Ecto neural progenitor cell (in vitro differentiated cells): Measurements from ENCODE around the gene EPHB2.

Source experiments
- DNase-seq: peaks from one replicate; pipeline ENCODE4 v3.0.0-alpha.2; 2018; ENCODE audit warnings: low spot score

EPHB2 gene

DNA sequence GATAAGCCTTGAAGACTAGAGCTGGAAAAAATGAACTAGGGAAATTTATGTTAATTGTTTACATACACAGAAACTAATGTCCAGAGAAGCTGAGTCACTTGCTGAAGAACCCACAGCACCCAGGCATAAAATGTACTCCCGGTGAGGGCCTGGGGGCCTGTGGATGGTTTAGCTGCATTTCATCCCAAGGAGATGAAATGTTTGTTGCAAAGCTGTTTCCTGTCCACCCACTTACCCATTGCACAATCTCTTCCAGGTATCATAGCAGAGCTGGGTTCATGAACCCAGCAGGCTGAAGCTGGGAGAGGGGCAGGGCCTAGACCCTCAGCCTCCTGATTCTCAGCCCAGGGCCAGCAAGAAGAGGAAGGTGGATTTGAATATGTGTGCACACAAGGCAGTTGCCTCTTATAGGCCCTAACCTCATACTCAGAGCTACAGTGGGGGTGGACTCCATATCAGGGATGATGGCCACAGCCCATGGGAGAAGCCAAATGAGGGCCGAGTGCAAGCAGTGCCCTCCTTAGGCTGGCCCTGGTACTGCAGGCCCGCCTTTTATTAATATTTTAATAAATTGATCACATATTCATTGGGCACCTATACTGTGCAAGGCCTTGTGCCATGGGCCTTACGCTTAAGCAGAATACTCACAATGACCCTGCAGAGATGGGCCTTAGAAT lies 151.3 kb downstream of the EPHB2 start:
- DNase-seq, result peak; percentile 68

DNA sequence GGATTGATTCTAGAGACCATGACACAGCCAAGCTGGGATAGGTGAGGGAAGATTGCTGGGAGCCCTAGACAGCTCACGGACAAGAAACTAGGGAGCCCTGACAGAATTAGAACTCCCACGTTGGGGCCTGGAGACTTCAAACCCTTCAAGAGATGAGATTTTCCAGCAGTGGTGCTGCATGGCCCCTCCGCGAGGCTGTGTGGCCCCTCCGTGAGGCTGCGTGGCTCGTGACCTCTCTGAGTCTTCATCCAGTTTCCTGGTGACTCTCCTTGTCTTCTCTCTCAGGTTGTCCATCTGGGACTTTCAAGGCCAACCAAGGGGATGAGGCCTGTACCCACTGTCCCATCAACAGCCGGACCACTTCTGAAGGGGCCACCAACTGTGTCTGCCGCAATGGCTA lies 152.1 kb downstream of the EPHB2 start:
- DNase-seq, result no peak

DNA sequence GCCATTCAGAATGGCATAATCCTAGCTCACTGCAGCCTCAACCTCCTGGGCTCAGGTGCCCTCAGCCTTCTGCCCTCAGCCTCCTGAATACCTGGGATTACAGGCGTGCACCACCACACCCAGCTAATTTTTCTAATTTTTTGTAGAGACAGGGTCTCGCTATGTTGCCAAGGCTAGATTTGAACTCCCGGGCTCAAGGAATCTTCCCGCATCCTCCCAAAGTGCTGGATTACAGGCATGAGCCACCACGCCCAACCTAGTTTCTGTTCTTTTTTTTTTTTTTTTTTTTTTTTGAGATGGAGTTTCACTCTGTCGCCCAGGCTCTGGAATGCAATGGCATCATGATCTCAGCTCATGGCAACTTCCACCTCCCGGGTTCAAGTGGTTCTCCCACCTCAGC lies 153.1 kb downstream of the EPHB2 start:
- DNase-seq, result no peak

DNA sequence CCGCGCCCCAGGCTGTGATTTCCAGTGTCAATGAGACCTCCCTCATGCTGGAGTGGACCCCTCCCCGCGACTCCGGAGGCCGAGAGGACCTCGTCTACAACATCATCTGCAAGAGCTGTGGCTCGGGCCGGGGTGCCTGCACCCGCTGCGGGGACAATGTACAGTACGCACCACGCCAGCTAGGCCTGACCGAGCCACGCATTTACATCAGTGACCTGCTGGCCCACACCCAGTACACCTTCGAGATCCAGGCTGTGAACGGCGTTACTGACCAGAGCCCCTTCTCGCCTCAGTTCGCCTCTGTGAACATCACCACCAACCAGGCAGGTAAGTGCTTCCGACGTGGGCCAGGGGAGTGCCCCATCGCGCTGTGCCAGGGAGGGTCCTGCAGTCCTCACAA lies 154.2 kb downstream of the EPHB2 start:
- no peak for DNase-seq

DNA sequence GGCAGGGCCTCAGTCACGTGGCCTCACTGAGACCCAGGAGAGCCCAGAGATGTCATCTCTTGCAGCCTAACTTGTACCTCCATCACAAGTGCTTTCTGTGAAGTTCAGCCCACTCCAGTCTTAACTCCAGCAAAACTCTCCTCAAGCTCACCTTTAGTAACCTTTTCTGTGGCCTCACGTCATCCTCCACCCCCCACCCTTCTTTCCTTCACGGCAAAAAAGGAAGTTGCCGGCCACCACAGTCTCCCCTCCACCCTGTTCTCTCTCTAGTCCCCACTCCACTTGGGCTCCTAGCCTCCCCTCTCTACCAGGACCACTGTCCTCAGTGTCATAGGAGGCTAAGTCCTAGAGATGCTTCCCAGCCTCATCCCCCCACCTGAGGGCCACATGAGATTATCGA lies 155.1 kb downstream of the EPHB2 start:
- no peak for DNase-seq

DNA sequence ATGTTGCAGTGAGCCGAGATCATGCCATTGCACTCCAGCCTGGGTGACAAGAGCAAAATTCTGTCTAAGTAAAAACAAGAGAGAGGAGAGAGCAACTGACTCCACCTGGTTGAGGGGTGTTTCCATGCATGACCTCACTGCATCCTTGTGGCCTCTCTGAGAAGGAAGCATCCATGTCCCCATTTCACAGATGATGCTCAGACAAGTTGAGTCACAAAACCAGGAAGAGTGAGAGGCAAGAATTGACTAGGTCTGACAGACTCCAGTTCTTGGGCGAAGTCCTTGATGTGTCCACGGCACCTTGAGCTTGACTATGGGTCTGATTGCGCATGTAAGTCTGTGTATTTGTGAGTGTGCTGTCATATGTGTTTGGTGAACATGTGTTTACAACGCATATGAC lies 156.2 kb downstream of the EPHB2 start:
- no peak for DNase-seq

DNA sequence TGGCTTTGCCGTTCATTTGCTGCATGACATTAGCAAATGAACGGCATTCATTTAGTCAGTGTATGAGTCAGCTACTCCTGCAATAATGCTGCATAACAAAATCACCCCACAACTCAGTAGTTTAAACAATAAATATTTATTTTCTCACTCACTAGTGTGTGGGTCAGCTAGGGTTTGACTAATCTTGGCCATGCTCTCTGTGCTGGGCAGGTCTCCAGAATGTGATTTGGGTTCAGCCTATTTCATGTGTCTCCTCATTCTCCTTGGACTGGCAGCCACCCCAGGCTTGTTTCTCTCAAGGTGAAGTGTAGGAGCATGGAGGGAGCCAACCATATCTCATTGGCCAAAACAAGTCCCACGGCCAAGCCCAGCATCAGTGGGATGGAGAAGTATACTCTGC lies 157.7 kb downstream of the EPHB2 start:
- DNase-seq, result no peak

DNA sequence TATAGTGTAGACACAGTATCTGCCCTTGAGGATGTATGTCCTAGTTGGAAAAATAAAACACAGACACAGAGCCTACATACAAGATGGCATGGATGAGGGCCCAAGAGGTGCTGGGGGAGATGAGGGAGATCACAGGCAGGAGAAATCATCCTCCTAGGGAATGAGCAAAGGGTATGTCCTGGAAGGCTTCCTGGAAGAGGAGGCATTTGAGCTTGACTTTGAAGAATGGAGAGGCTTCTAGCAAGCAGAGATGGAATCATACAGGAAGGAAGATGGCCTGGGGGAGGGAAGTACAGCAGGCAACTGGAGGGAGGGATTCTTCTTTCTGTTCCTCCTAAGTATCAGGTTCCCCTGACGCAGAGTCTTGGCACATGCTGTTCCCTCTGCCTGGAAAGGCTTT lies 158.7 kb downstream of the EPHB2 start:
- no peak for DNase-seq

DNA sequence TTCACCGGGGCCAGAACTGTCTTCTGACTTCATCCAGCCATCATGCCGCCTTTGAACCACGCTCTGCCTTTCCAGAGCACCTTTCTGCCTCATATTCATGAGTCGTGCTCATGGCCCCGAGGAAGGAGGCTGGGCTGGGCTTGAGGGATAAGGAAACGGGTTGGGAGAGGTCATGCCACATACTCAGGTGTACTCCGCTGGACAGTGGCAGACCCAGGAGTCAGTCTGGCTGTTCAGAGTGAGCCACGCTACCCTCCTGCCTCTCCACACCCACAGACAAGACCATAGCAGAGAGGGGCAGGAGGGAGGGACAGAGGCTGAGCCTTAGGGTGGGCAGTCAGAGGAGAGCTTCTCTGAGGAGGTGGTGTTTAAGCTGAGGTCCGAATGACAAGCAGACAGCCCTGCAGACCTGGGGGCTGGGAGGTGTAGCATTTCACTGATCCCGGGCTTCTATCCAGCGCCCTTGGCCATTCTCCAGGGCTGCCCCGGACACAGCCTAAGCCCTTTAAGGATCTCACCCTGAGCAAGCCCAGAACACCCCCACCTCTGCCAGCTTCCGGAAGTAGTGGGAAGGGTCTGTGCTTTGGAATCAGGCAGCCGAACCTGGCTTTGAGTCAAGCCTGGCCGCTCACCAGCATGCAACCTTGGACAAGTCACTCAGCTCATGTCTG lies 159.7 kb downstream of the EPHB2 start:
- DNase-seq, result no peak

DNA sequence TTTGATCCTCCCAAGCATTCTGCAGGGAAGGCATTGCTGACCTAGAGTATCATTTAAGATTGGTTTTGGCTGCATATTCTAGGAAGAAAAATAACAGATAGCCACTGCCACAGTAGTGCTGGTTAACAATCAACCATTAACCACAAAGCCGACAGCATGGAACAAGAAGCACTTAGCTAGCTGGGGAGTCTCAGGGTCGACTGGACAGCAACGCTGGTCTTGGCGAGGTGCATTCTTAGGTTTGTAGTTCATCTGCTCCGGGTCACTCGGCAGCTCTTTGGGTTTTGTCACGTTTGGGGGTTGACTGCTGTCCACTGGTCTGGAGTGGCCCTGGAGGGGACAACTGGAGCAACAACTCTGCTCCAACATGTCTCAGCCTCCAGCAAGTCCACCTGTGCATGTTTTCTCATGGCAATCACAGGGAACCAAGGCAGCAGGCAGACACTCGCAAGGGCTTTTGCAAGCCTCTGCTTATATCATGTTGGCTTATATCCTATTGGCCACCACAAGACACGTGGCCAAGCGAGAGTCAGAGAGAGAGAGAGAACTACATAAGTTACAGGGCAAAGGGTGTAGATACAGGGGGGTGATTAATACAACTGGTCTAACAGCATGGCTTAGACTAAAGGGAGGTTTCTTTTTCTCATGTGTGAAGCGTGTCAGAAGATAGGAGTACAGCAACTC lies 162.5 kb downstream of the EPHB2 start:
- no peak for DNase-seq

DNA sequence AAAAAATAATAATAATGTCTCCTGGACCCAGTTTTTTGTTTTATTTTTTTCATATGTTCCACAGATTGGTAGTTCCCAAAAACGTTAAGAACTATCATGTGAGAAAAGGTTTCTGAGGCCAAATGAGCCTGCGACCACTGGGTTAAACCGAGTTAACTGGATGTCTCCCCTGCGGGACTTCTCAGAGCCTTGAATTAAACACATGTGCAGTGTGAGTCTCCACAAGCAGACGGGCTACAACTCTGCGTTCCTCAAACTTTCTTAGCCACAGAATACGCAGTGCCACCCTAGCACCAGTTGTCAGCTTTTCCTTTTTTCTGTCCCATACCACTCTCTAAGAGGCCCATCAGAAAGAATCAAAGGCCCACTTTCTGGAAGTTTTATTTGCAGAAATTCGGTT lies 164.1 kb downstream of the EPHB2 start:
- DNase-seq, result no peak

DNA sequence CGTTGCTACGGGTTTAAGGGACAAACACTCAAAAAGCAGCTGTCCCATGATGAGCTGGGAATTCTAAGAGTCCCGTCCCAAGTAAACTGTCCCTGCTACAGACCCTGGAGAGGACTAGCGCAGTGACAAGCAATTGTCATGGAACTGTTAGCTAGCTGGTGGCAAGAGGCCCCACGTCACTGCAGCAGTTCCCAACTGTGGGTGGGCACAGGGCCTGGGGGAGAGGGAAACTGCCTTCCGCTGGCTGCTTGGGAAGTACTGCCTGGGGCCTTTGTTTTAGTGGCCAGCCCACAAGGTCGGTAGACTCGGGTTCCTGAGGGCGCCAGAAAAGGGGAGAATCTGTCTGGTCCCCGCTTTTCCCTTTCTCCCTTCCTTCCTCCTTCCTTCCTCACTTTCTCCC lies 164.6 kb downstream of the EPHB2 start:
- DNase-seq, result peak; percentile 63

DNA sequence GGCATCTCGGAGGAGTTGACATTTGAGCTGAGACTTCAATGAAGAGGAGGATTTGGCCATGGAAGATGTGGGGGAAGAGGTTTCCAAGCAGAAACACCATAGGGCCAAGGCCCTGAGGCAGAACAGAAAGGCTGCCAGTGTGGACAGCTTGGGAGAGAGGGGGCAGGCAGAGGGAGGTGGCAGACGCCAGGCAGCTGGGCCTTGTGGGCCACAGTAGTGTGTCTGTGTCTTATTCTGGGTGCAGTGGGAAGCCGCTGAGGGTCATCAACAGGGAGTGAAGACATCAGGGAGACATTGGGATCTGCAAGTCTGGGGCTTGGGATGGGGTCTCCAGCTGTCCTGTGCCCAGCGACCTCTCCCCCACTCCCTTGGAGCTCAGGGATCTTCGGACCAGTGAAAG lies 165.2 kb downstream of the EPHB2 start:
- no peak for DNase-seq

DNA sequence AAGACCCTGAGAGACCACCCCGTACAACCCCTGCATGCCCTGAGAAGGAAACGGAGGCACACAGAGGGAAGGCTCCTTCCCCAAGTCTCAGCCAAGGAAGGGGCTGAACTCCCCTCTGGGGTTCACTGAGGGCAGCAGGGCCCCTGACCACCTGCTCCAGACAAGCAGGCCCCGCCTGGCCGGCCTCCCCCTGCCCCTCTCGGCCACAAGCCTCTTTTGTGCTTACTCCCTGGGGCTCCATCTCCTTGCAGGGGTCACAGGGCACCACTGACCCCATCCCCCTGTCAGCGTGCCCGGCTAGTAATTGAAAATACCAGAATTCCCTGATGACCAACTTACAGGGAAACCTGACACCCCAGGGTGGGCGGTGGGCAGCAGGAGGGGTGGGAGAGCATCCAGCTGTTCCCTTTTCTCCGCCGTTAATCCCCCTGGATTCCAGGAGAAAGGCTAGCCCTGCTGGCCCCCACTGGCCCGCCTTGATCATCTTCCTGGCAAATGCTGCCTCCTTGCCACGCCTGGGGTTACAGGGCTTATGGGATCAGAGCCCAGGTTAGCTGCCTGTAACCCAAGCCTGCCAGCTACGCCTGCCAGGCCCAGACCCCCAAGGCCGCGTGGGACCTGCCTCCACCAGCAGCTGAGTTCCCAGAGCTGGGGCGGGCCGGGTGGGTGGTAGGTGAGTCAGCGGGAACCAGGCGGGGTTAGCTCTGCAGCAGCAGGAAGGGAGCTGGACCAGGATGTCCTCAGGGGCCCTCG lies 165.9 kb downstream of the EPHB2 start:
- peak; percentile 89 for DNase-seq

DNA sequence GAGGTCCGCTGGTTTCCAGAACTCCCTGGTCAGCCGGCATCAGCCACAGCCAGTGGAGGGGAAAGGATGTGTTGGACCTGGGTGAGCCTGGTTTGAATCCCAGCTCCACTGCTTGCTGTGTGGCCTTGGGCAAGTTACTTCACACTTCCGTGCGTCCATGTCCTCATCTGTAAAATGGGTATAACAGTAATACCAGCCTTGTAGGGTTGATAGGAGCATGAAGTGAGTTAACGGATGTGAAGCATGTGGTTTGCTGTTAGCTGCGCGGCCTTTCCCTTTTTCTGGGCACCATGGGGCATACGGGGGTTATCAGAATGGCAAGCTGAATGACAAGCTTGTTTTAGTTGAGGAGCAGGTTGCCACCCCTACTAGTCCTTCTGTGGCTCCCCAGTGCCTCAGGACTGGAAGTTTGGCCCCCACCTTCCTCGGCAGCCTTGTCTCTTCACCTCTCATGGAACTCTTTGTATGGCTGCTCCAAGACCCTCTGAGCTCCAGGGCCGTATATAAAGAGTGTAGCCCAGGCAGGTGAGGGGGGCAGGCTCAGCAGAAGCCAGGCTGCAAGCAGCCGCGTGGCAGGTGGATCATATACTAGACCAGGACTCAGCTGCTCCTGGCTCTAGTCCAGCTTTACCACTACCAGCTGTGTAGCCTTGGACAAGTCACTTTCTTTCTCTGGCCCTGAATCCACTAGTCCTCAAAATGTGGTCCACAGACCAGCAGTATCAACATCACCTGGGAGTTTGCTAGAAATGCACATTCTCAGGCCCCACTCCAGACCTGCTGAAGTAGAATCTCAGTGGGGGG lies 166.7 kb downstream of the EPHB2 start:
- DNase-seq, result no peak

DNA sequence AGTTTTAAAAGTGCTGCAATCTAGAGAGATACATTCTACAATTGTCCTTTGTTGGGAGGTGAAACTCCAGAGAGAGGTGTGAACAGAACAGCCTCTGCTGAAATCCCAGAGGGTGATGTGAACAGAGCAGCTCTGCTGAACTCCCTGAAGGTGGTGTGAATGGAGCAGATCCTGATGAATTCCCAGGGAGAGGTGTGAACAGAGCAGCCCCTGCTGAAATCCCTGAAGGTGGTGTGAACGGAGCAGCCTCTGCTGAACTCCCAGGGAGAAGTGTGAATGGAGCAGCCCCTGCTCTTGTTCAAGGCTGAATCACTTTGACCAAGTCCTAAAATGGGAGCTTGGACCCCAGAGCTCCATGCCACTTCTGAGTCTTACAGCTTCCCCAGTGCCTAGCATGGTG lies 167.3 kb downstream of the EPHB2 start:
- DNase-seq, result no peak

DNA sequence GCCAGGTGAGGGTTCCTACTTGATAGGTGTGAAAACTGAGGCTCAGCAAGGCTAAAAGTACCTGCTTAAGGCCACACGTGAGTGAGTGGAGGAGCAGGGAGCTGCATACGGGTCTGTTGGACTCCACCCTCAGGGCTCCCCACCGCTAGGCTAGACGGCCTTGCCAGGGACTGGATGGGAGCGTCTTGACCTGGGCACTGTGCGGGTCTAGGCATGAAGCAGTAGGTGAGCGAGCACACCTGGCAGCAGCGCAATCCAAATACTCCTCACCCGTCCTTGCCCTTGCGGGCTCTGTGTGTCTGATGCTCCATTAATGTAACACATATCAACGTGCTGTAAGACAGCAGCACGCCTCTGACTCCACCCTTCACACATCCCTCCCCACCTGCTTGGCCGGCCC lies 168.0 kb downstream of the EPHB2 start:
- no peak for DNase-seq

DNA sequence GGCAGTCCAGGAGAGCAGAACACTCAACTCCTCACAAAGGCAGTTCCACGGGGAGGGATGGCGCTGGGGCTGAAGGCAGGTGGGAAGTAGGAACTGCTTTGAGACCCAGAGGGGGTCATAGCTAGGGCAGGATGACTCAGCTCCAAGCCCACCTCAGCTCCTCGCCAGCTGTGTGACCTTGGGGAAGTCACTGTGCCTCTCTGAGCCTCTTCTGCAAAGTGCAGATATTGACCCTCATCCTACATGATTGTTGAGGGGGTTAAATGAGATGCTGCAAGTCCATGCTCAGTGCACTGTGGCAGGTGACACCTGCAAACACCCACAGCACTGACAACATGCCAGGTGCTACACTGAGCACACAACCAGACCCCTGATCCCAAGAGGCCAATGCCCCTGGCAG lies 168.8 kb downstream of the EPHB2 start:
- DNase-seq, result no peak

DNA sequence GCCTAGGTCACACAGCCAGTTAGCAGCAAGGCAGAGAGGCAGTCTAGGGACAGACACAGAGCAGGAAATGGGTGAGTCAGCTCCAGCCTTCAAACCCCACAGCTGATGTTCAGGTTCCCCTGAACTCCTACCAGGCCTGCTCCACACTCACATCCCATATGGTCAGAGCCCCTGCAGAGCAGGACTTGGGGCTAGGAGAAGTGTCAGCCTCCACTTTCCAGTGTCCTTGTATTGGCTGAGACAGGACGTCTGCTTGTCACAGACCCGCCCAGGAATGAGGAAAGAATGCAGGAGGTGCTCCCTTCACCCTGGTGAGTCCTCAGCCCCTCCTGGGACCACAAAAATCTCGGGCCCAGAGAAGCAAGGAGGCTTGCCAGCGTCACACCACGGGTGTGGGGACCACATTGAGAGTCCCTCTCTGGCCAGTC lies 169.5 kb downstream of the EPHB2 start:
- no peak for DNase-seq

DNA sequence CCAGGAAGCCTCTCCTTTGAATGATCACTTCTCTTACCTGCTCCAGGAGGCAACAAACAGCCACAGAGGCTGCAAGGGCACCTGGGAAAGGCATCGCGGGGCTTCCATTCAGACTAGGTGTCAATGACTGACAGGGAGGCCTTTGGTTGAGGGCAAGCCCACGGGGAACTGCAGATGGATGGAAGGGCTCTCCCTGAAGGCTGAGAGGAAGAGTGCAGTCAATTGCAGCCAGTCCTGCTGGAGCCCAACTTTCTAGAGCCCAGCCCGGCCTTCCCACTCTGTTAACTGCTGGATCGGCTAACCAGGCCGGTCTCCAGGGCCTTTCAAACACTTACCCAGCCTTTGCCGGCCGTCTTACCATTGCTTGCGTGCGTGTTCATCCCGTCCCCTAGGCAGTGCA lies 172.8 kb downstream of the EPHB2 start:
- no peak for DNase-seq

DNA sequence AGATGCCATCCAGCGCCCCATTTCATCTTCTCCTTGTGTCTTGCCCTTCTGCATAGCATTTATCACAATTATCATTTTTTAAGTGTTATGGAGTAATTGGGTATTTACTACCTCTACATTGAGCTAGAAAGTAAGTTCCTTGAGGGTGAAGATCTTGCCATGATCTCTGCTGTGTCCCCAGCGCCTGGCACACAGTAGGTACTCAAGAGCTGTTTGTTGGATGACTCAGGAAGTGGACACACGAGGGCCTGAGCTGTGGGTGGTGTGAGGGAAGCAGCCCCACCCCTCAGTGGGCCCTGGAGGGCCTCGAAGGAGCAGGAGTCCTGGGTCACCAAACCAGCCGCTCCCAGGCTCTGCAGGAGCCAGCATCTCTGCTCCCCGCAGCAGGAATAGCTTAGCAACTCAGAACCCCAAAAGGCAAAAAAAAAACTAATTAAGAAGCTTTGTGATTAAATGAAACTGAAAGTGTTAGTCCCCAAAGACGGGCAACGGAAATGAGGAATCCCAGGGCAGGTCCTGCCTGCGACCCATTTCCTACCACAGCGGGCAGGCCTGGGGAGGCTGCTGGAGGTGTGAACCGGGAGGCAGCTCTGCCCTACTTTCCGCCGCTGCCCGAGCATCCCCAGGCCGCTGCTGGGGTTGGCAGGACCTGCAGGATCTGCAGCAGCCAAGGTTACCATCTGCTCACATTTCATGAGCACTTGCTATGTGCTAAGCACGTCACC lies 174.3 kb downstream of the EPHB2 start:
- no peak for DNase-seq
